Thyroid gland (tissue), 4 donors: Measurements from ENCODE around the gene SPACA5. TPM values are rescaled to one million over a fixed set of nuclear protein-coding genes. Genes with fewer than 3 reads are reported as not detected.
"Not testable (repeated sequence)": the region's sequence is repeated elsewhere in the genome, so short reads cannot be mapped to it uniquely, and the experiment has no call there.

Experiments used
- DNase-seq, 2 donors: peaks; one replicate each; pipeline ENCODE4 v3.0.0-alpha.2; 2019
- H3K27ac ChIP-seq, 3 donors: fragments of 200-600 bp; sonication (generic); 1 replicate in 2 of 3; 2 replicates in 1 of 3; pipeline ENCODE4 v1.5.1; 2016 to 2019; ENCODE audit warnings: mild to moderate bottlenecking in 1 of 3, moderate library complexity in 1 of 3
- H3K27me3 ChIP-seq: fragments of 200-600 bp; sonication (generic); one replicate; pipeline ENCODE4 v1.5.1; 2019
- H3K36me3 ChIP-seq, 2 donors: fragments of 200-600 bp; sonication (generic); one replicate each; pipeline ENCODE4 v1.5.1; 2016 to 2019
- H3K4me1 ChIP-seq, 2 donors: fragments of 200-600 bp; sonication (generic); one replicate each; pipeline ENCODE4 v1.5.1; 2017 to 2019
- H3K4me3 ChIP-seq, 3 donors: fragments of 200-600 bp; sonication (generic); replicated peaks in 1 of 3; 1 replicate in 2 of 3; 2 replicates in 1 of 3; pipeline ENCODE4 v1.5.1; 2016; ENCODE audit warnings: mild to moderate bottlenecking in 1 of 3
- H3K9me3 ChIP-seq: fragments of 200-600 bp; sonication (generic); one replicate; pipeline ENCODE4 v1.5.1; 2017
- CTCF ChIP-seq, 6 experiments: fragments of 200-600 bp in 3 of 6; fragments of 450-650 bp in 3 of 6; sonication (generic) in 3 of 6; IDR thresholded peaks; one replicate each; pipeline ENCODE4 v1.5.1; 2016 to 2019; ENCODE audit warnings: antibody characterized with exemption in 6 of 6, mild to moderate bottlenecking in 2 of 6, inconsistent platforms in 1 of 6, moderate library complexity in 1 of 6
- POLR2A ChIP-seq, 2 donors: fragments of 450-650 bp; IDR thresholded peaks; one replicate each; pipeline ENCODE4 v1.6.1; 2017; ENCODE audit warnings: antibody characterized with exemption in 2 of 2, mild to moderate bottlenecking in 2 of 2, moderate library complexity in 1 of 2
- WGBS, 2 donors: methylation state at CpG; one replicate each; pipeline ENCODE4 v1.1.5; 2017; 5-methylcytosine and 5-hydroxymethylcytosine counted together
- intact Hi-C: fragments of 100-400 bp; cut with DNase I; formaldehyde crosslinking; loops from one replicate; pipeline ENCODE4 v1.15.1; 2023
- total RNA-seq, 4 donors: library from RNA; depleted of rRNA; stranded (reverse); fragments of >200 nt; gene quantifications; one replicate each; pipeline ENCODE4 v1.2.3, GENCODE V29; 2016

The SPACA5 gene
- total RNA-seq, 4 donors from 2014 or later, result not detected

- Histone ChIP-seq H3K36me3 (no peaks in the 10 kb centered on the region), H3K4me1 (no peaks in the 10 kb centered on the region), H3K27me3 (no peaks in the 10 kb centered on the region), H3K9me3 (no peaks in the 10 kb centered on the region), H3K4me3 (no peak overlapping the region), H3K27ac (no peak overlapping the region)
- no peak for DNase-seq
- intact Hi-C loops, result loop anchor here (5.0 to 10.0 kb wide), 2 partner anchors 56 to 193 kb away; partner anchors contain the start of gene ZNF81
- WGBS, 2 donors, result 96% methylated on average over 5 of the region's 8 CpGs; no CpG with 5 or more reads in 1 of the 2 donors
- TF ChIP-seq POLR2A (IDR thresholded peaks at IDR 0.05), result no peak
- TF ChIP-seq CTCF (IDR thresholded peaks at IDR 0.05), result no peak
Observed at GRCh38 chrX:48028091-48028490, 21.3 kb downstream of the SPACA5 start.

GRCh38 chrX:48030237-48030636 lies 23.4 kb downstream of the SPACA5 start:
- no peaks in the 10 kb centered on the region for H3K27me3 ChIP-seq
- no peaks in the 10 kb centered on the region for H3K9me3 ChIP-seq
- 83 to 93% methylated on average over 2 to 3 of the region's 10 CpGs for WGBS, 2 donors
- H3K36me3 ChIP-seq, result no peaks in the 10 kb centered on the region
- no peak overlapping the region for H3K4me3 ChIP-seq
- no peak for DNase-seq
- no peak overlapping the region for H3K27ac ChIP-seq
- no peaks in the 10 kb centered on the region for H3K4me1 ChIP-seq
- TF ChIP-seq CTCF (IDR thresholded peaks at IDR 0.05) (no peak), POLR2A (IDR thresholded peaks at IDR 0.05) (no peak)
- intact Hi-C loops, result no loop called here

- WGBS, 2 donors, result 42 to 82% methylated on average over 3 to 9 of the region's 10 CpGs
- intact Hi-C loops, H3K36me3 ChIP-seq, H3K4me3 ChIP-seq, H3K27me3 ChIP-seq, DNase-seq, H3K4me1 ChIP-seq, H3K9me3 ChIP-seq, H3K27ac ChIP-seq: not testable (repeated sequence)
Observed at GRCh38 chrX:48030641-48031173, 23.9 kb downstream of the SPACA5 start.

- DNase-seq, result no peak
- H3K36me3 ChIP-seq, result no peaks in the 10 kb centered on the region
- no peaks in the 10 kb centered on the region for H3K9me3 ChIP-seq
- H3K4me1 ChIP-seq, result no peaks in the 10 kb centered on the region
- TF ChIP-seq CTCF (IDR thresholded peaks at IDR 0.05), result no peak
- no peak for TF ChIP-seq POLR2A (IDR thresholded peaks at IDR 0.05)
- H3K4me3 ChIP-seq, result no peak overlapping the region
- WGBS, 2 donors, result 33 to 42% methylated on average over 4 of the region's 4 CpGs
- intact Hi-C loops, result no loop called here
- H3K27ac ChIP-seq, result peak overlapping the region in 1 of 3 donors; percentile 57
- H3K27me3 ChIP-seq, result no peaks in the 10 kb centered on the region
Observed at GRCh38 chrX:48035891-48036290, 29.1 kb downstream of the SPACA5 start.

- 73 to 79% methylated on average over 4 of the region's 4 CpGs for WGBS, 2 donors
- Histone ChIP-seq H3K9me3 (no peaks in the 10 kb centered on the region), H3K27me3 (no peaks in the 10 kb centered on the region), H3K36me3 (no peaks in the 10 kb centered on the region), H3K4me3 (no peak overlapping the region), H3K4me1 (no peaks in the 10 kb centered on the region), H3K27ac (no peak overlapping the region)
- no peak for DNase-seq
- TF ChIP-seq POLR2A (IDR thresholded peaks at IDR 0.05) (no peak), CTCF (IDR thresholded peaks at IDR 0.05) (no peak)
- intact Hi-C loops, result no loop called here
Observed at GRCh38 chrX:48043056-48043455, 36.3 kb downstream of the SPACA5 start.
